Fibroblast of upper back skin (primary cell): Measurements from ENCODE around the gene USP30.

Source experiments
- DNase-seq: peaks from one replicate; pipeline ENCODE4 v3.0.0-alpha.2; 2013

USP30 gene

DNA sequence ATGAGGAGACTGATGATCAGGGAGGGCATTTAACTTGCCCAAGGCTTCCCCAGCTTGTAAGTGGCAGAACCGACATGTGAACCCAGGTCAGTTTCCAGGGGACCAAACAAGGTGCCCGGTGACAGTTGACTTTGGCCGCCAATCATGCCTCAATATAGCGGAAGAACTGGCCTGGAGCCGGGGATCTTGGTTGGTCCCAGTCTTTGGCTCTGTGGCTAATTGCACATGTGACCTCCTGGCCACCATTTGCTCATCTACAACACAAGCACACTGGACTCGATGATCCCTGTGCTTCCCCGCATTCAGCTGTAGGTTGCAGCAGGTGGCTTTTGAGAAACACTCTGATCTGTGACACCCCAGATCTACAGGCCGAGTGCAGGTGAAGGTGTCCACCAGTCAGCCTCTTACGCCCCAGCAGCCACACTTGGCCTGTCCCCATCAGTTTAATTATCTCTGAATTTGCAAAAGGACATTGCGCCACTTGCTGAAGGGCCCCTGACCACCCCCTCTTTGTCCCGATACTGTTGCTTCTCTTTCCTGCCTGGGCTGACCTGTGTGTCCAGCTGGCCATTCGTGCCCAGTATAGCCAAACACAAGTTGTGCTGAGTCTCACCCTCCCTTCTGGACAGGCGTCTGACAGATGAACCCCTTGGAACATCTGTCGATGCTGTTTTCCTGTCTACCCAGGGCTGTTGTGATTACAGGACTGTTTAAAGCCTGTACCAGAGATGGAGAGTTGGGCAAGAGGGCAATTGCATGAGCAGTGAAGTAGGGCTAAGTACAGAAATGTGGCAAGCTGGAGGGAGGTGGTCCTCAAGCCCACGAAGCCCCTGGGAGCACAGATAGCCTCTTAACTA, 78.1 kb downstream of the USP30 start:
- DNase-seq, result no peak

DNA sequence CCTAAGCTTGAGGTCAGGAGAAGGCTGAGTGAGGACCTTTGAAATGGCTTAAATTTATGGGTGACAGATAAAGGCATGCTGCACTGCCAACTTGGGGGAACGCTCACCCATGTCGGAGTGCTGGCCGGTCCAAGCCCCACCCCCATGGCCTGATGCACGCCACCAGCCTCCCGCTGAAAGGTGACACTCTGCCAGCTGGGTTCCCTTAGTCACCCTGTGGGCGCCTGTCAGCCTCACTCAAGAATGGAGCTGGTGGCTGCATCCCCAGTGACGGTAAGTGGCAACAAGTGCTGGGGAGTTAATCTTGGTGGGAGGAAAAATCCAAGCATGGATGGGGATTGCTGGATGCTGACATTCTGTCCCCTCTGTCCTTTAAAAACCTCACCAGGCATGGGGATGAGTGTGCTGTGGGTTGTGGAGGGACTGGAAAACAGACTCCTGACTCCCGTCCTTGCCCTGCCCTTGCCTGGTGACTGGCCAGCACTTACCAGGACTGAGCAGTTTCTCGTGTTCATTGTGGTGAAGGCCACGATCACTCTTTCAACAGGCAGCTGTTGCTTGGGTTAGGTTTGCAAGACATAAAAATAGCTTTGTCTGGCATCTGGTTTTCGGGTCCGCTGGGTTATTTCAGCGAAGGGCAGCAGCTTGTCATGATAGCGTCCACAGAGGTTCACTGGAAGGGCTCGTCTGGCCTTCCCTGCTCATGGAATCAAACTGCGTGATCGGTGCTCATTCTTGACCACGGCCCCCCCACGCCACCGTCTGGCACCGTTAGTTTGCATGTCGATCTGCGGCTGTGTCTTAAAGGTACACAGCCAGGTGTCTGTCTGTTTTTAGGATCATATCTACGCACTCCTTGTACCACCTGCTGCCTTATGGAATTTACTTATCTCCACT, 79.0 kb downstream of the USP30 start:
- DNase-seq, result no peak

DNA sequence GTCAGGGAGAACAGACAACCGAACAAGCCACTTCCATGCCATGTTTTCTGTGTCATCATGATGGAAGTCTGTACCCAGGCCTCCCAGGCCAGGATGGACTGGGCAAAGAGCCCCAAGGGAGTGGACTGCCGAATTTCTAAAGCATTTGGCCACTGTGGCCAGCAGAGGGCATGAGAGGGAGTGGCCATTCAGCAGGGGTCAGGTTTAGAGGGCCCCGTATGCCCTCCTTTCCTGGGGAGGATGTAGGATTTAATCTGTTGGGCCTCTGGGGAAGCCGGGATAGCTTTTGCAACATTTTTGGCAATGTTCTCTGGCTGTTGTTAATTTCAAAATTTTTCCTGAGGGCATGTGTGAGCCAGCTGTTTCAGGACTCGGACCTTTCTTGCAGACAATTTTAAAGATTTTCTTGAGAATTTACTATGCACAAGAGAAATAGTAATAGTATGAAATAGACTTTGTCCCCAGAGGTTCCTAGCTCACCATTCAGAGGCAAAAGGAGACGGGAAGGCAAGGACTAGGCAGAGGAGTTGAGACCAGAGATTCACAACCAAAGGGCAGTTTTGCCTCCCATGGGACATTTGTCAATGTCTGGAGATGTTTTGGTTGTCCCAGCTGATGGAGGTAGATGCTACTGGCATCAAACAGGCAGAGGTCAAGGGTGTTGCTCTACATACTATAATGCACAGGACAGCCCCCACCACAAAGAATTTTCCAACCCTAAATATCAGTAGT, 82.0 kb downstream of the USP30 start:
- no peak for DNase-seq

DNA sequence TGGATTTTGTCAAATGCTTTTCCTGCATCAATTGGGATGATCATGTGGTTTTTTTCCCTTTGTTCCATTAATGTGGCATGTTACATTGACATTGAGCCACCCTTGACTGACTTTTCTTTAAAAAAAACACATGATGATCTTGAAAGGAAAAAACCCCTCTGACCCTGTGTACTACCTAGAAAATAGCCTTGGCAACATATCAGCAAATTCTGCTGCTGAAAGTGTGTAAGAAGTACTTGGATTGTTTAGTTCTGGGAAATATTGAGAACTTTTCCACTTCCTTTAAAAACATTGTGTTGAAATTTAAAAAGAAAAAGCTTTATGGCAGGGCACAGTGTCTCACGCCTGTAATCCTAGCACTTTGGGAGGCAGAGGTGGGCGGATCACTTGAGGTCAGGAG, 84.7 kb downstream of the USP30 start:
- no peak for DNase-seq
